ENCODE results near the gene MYO10. TPM values are rescaled to one million over a fixed set of nuclear protein-coding genes. Genes with fewer than 3 reads are reported as not detected.

The MYO10 gene
- polyA plus RNA-seq, 3 donors: 0.23 to 1.1 (median 0.35) TPM

- H3K36me3 Mint-ChIP-seq: peaks cover 0 to 8% of the 10 kb centered on the region in 2 donors
- no peak for DNase-seq
- 82% methylated on average over 1 of the region's 2 CpGs for WGBS (ENCODE audit: insufficient coverage)
- no peak overlapping the region for H2AFZ ChIP-seq (ENCODE audit: insufficient read depth, low read depth, low read length, poor library complexity, severe bottlenecking)
- no peaks in the 10 kb centered on the region for H4K20me1 ChIP-seq (ENCODE audit: insufficient read depth, low read length)
- H3K9ac ChIP-seq (ENCODE audit: insufficient read depth, low read length, poor library complexity, severe bottlenecking): no peak overlapping the region
- H3K9me3 Mint-ChIP-seq: peaks cover 0 to 24% (median 6%) of the 10 kb centered on the region in 7 donors
- H3K4me1 ChIP-seq (ENCODE audit: control insufficient read depth in 1 of 2, insufficient read depth in 2 of 2, low read length in 2 of 2): peaks cover 30 to 33% of the 10 kb centered on the region in 2 donors
- H3K9me3 ChIP-seq (replicated peaks in 1 of 2; ENCODE audit: control insufficient read depth in 1 of 2, insufficient read depth in 1 of 2, low read length in 2 of 2): no peaks in the 10 kb centered on the region
- peak overlapping the region in 1 of 2 donors; percentile 85 for H3K4me3 Mint-ChIP-seq
- intact Hi-C loops (cut with micrococcal nuclease): loop anchor here in 1 of 2 donors (10.0 kb wide), 2 partner anchors 139 to 201 kb away; no protein-coding TSS in a partner anchor
- no peaks in the 10 kb centered on the region for H3K79me2 ChIP-seq (ENCODE audit: insufficient read depth, low read length)
- H3K27me3 ChIP-seq (ENCODE audit: control insufficient read depth in 2 of 2, insufficient read depth in 2 of 2, low read length in 2 of 2): peaks cover 41 to 51% of the 10 kb centered on the region in 2 donors
- H3K4me3 ChIP-seq (replicated peaks in 1 of 3; ENCODE audit: low read depth in 2 of 3, low read length in 3 of 3): no peak overlapping the region
- no peaks in the 10 kb centered on the region for H3K36me3 ChIP-seq (replicated peaks in 1 of 2; ENCODE audit: control insufficient read depth in 1 of 2, insufficient read depth in 2 of 2, low read length in 2 of 2)
- H3K27ac Mint-ChIP-seq: no peak overlapping the region
- no peak for TF ChIP-seq CTCF (IDR thresholded peaks at IDR 0.05)
- no peak overlapping the region for H3K4me2 ChIP-seq (replicated peaks; ENCODE audit: extremely low read depth, low read length, poor library complexity, severe bottlenecking)
- H3K27ac ChIP-seq (ENCODE audit: low read depth in 1 of 2, low read length in 2 of 2): no peak overlapping the region
- H3K27me3 Mint-ChIP-seq (ENCODE audit: low read depth in 3 of 3): peaks cover 54 to 71% (median 58%) of the 10 kb centered on the region in 3 donors
- peaks cover 35% of the 10 kb centered on the region for H3K4me1 Mint-ChIP-seq
Measured at GRCh38 chr5:16933337-16933736, 2.8 kb downstream of the MYO10 start.

GRCh38 chr5:16932401-16932800, 3.7 kb downstream of the MYO10 start:
- H3K9me3 ChIP-seq (replicated peaks in 1 of 2; ENCODE audit: control insufficient read depth in 1 of 2, insufficient read depth in 1 of 2, low read length in 2 of 2): no peaks in the 10 kb centered on the region
- Mint-ChIP-seq H3K36me3 (peaks cover 0 to 8% of the 10 kb centered on the region in 2 donors), H3K4me3 (peak overlapping the region in 1 of 2 donors; percentile 46), H3K27me3 (ENCODE audit: low read depth in 3 of 3) (peaks cover 48 to 64% (median 52%) of the 10 kb centered on the region in 3 donors), H3K27ac (no peak overlapping the region), H3K9me3 (peaks cover 0 to 24% (median 6%) of the 10 kb centered on the region in 7 donors), H3K4me1 (peaks cover 30% of the 10 kb centered on the region)
- peaks cover 37 to 44% of the 10 kb centered on the region in 2 donors for H3K27me3 ChIP-seq (ENCODE audit: control insufficient read depth in 2 of 2, insufficient read depth in 2 of 2, low read length in 2 of 2)
- no peak for TF ChIP-seq CTCF (IDR thresholded peaks at IDR 0.05)
- H2AFZ ChIP-seq (ENCODE audit: insufficient read depth, low read depth, low read length, poor library complexity, severe bottlenecking): no peak overlapping the region
- no peak for DNase-seq
- no peaks in the 10 kb centered on the region for H3K79me2 ChIP-seq (ENCODE audit: insufficient read depth, low read length)
- no peak overlapping the region for H3K4me2 ChIP-seq (replicated peaks; ENCODE audit: extremely low read depth, low read length, poor library complexity, severe bottlenecking)
- intact Hi-C loops (cut with micrococcal nuclease): loop anchor here in 1 of 2 donors (10.0 kb wide), 2 partner anchors 138 to 202 kb away; no protein-coding TSS in a partner anchor
- no peak overlapping the region for H3K9ac ChIP-seq (ENCODE audit: insufficient read depth, low read length, poor library complexity, severe bottlenecking)
- 50% methylated on average over 1 of the region's 3 CpGs for WGBS (ENCODE audit: insufficient coverage)
- no peaks in the 10 kb centered on the region for H3K36me3 ChIP-seq (replicated peaks in 1 of 2; ENCODE audit: control insufficient read depth in 1 of 2, insufficient read depth in 2 of 2, low read length in 2 of 2)
- H4K20me1 ChIP-seq (ENCODE audit: insufficient read depth, low read length): no peaks in the 10 kb centered on the region
- no peak overlapping the region for H3K27ac ChIP-seq (ENCODE audit: low read depth in 1 of 2, low read length in 2 of 2)
- peaks cover 29% of the 10 kb centered on the region in 2 donors for H3K4me1 ChIP-seq (ENCODE audit: control insufficient read depth in 1 of 2, insufficient read depth in 2 of 2, low read length in 2 of 2)
- H3K4me3 ChIP-seq (replicated peaks in 1 of 3; ENCODE audit: low read depth in 2 of 3, low read length in 3 of 3): no peak overlapping the region
